HepG2 (cell line): ENCODE data around the gene DLL4. TPM values are rescaled to one million over a fixed set of nuclear protein-coding genes. Genes with fewer than 3 reads are reported as not detected.
A peak's percentile ranks its signal among the peaks of the same experiment; 100 is the strongest.

Source experiments
- ARNTL ChIP-seq: sonication (generic); formaldehyde crosslinking; IDR thresholded peaks from 2 replicates; pipeline ENCODE4 v1.4.0; 2020; ENCODE audit warnings: mild to moderate bottlenecking, missing genetic modification reagents
- CCDC6 ChIP-seq: sonication (generic); formaldehyde crosslinking; IDR thresholded peaks from 2 replicates; pipeline ENCODE4 v1.8.1; 2022; ENCODE audit warnings: mild to moderate bottlenecking, missing genetic modification reagents, moderate library complexity
- GFI1 ChIP-seq: sonication (generic); formaldehyde crosslinking; IDR thresholded peaks from 2 replicates; pipeline ENCODE4 v1.5.0; 2020; ENCODE audit warnings: missing genetic modification reagents, mild to moderate bottlenecking, borderline replicate concordance
- HNRNPL ChIP-seq: fragments of 200-400 bp; formaldehyde crosslinking; IDR thresholded peaks from 2 replicates; pipeline ENCODE4 v1.6.1; 2017; ENCODE audit warnings: mild to moderate bottlenecking, low read depth, low read length
- MYC ChIP-seq: sonication (generic); formaldehyde crosslinking; IDR thresholded peaks from 2 replicates; pipeline ENCODE4 v1.9.0; 2021; ENCODE audit warnings: missing genetic modification reagents, borderline replicate concordance
- MYPOP ChIP-seq: sonication (generic); formaldehyde crosslinking; IDR thresholded peaks from 2 replicates; pipeline ENCODE4 v1.8.1; 2023; ENCODE audit warnings: mild to moderate bottlenecking, moderate library complexity, missing genetic modification reagents
- PHF20 ChIP-seq: sonication (generic); formaldehyde crosslinking; IDR thresholded peaks from 2 replicates; pipeline ENCODE4 v1.5.0; 2020; ENCODE audit warnings: mild to moderate bottlenecking, missing genetic modification reagents
- TAF1 ChIP-seq: sonication (generic); formaldehyde crosslinking; IDR thresholded peaks from 2 replicates; pipeline ENCODE4 v1.4.0; 2020; ENCODE audit warnings: missing genetic modification reagents
- ZFP62 ChIP-seq: sonication (generic); formaldehyde crosslinking; IDR thresholded peaks from 2 replicates; pipeline ENCODE4 v1.4.0; 2020; ENCODE audit warnings: missing genetic modification reagents
- ZMAT3 ChIP-seq: sonication (generic); formaldehyde crosslinking; conservative IDR thresholded peaks from 2 replicates; pipeline ENCODE4 v1.7.0; 2021; ENCODE audit warnings: missing genetic modification reagents
- ZNF317 ChIP-seq: sonication (generic); formaldehyde crosslinking; IDR thresholded peaks from 2 replicates; pipeline ENCODE4 v1.5.0; 2020; ENCODE audit warnings: mild to moderate bottlenecking, missing genetic modification reagents
- ZNF335 ChIP-seq: sonication (generic); formaldehyde crosslinking; IDR thresholded peaks from 2 replicates; pipeline ENCODE4 v1.4.0; 2020; ENCODE audit warnings: missing genetic modification reagents
- ZNF691 ChIP-seq: sonication (generic); formaldehyde crosslinking; IDR thresholded peaks from 2 replicates; pipeline ENCODE4 v1.4.0; 2020; ENCODE audit warnings: missing genetic modification reagents, low read depth, mild to moderate bottlenecking, borderline replicate concordance
- polyA plus RNA-seq, 8 experiments: library from polyadenylated mRNA; depleted of rRNA in 3 of 8; stranded (reverse) in 7 of 8; unstranded in 1 of 8; fragments of >200 nt; fragmentation: Illumina TruSeq in 4 of 8; extraction: Trizol in 4 of 8; gene quantifications; 2 replicates each; pipeline versions ENCODE4 v1.2.1 to v1.2.3, GENCODE V29; 2011 to 2016; ENCODE audit warnings: low read depth in 4 of 8, missing spikeins in 1 of 8, mixed read lengths in 1 of 8; ENCODE audit not compliant: insufficient read depth in 1 of 8
- total RNA-seq, 5 experiments: library from RNA; depleted of rRNA; stranded (reverse); fragments of >200 nt; fragmentation: Illumina TruSeq; extraction: Trizol; gene quantifications; 2 replicates each; pipeline ENCODE4 v1.2.3, GENCODE V29; 2016; ENCODE audit warnings: low read depth in 1 of 5
- TF ChIP-seq, protein P1 (sequence below): sonication (generic); formaldehyde crosslinking; IDR thresholded peaks from 2 replicates; pipeline ENCODE4 v1.5.0; 2020; ENCODE audit warnings: mild to moderate bottlenecking, missing genetic modification reagents
- TF ChIP-seq, protein P2 (sequence below): fragments of 450-650 bp; IDR thresholded peaks from 2 replicates; pipeline ENCODE4 v1.6.1; 2016
- TF ChIP-seq, protein P3 (sequence below): sonication (generic); formaldehyde crosslinking; IDR thresholded peaks from 2 replicates; pipeline ENCODE4 v1.4.0; 2020; ENCODE audit warnings: mild to moderate bottlenecking, missing genetic modification reagents
- TF ChIP-seq, protein P4 (sequence below): sonication (generic); formaldehyde crosslinking; IDR thresholded peaks from 2 replicates; pipeline ENCODE4 v1.4.0; 2020; ENCODE audit warnings: missing genetic modification reagents

DLL4 gene
- total and polyA plus RNA-seq, 2 of the 13 experiments (the other 11 are each of a cell fraction or from before 2014, with no cell fraction given), result 0.20 to 0.25 TPM

GRCh38 chr15:40928821-40929659 is at the start of gene DLL4 (continued):
- TF ChIP-seq MYC (CRISPR knock-in tag) (peak; percentile 64; the same call in 1 of the 2 replicates), ZNF691 (no peak), HNRNPL (no peak), ZFP62 (no peak), ARNTL (CRISPR knock-in tag) (no peak), GFI1 (CRISPR knock-in tag) (no peak), MYPOP (CRISPR knock-in tag) (0 out of 2 replicates have a peak, but pooled peaks have one; percentile 1), CCDC6 (CRISPR knock-in tag) (no peak), ZNF317 (CRISPR knock-in tag) (0 out of 2 replicates have a peak, but pooled peaks have one; percentile 37), ZNF335 (CRISPR knock-in tag) (no peak), TAF1 (CRISPR knock-in tag) (peak; percentile 26; the same call in 1 of the 2 replicates), ZMAT3 (CRISPR knock-in tag) (no peak), PHF20 (0 out of 2 replicates have a peak, but pooled peaks have one; percentile 20)
- TF ChIP-seq, protein P1, sequence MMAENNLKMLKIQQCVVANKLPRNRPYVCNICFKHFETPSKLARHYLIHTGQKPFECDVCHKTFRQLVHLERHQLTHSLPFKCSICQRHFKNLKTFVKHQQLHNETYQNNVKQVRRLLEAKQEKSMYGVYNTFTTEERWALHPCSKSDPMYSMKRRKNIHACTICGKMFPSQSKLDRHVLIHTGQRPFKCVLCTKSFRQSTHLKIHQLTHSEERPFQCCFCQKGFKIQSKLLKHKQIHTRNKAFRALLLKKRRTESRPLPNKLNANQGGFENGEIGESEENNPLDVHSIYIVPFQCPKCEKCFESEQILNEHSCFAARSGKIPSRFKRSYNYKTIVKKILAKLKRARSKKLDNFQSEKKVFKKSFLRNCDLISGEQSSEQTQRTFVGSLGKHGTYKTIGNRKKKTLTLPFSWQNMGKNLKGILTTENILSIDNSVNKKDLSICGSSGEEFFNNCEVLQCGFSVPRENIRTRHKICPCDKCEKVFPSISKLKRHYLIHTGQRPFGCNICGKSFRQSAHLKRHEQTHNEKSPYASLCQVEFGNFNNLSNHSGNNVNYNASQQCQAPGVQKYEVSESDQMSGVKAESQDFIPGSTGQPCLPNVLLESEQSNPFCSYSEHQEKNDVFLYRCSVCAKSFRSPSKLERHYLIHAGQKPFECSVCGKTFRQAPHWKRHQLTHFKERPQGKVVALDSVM (CRISPR knock-in tag), result no peak
- TF ChIP-seq, protein P2, sequence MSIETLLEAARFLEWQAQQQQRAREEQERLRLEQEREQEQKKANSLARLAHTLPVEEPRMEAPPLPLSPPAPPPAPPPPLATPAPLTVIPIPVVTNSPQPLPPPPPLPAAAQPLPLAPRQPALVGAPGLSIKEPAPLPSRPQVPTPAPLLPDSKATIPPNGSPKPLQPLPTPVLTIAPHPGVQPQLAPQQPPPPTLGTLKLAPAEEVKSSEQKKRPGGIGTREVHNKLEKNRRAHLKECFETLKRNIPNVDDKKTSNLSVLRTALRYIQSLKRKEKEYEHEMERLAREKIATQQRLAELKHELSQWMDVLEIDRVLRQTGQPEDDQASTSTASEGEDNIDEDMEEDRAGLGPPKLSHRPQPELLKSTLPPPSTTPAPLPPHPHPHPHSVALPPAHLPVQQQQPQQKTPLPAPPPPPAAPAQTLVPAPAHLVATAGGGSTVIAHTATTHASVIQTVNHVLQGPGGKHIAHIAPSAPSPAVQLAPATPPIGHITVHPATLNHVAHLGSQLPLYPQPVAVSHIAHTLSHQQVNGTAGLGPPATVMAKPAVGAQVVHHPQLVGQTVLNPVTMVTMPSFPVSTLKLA, result no peak
- TF ChIP-seq, protein P3, sequence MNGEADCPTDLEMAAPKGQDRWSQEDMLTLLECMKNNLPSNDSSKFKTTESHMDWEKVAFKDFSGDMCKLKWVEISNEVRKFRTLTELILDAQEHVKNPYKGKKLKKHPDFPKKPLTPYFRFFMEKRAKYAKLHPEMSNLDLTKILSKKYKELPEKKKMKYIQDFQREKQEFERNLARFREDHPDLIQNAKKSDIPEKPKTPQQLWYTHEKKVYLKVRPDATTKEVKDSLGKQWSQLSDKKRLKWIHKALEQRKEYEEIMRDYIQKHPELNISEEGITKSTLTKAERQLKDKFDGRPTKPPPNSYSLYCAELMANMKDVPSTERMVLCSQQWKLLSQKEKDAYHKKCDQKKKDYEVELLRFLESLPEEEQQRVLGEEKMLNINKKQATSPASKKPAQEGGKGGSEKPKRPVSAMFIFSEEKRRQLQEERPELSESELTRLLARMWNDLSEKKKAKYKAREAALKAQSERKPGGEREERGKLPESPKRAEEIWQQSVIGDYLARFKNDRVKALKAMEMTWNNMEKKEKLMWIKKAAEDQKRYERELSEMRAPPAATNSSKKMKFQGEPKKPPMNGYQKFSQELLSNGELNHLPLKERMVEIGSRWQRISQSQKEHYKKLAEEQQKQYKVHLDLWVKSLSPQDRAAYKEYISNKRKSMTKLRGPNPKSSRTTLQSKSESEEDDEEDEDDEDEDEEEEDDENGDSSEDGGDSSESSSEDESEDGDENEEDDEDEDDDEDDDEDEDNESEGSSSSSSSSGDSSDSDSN (CRISPR knock-in tag), result no peak
- TF ChIP-seq, protein P4, sequence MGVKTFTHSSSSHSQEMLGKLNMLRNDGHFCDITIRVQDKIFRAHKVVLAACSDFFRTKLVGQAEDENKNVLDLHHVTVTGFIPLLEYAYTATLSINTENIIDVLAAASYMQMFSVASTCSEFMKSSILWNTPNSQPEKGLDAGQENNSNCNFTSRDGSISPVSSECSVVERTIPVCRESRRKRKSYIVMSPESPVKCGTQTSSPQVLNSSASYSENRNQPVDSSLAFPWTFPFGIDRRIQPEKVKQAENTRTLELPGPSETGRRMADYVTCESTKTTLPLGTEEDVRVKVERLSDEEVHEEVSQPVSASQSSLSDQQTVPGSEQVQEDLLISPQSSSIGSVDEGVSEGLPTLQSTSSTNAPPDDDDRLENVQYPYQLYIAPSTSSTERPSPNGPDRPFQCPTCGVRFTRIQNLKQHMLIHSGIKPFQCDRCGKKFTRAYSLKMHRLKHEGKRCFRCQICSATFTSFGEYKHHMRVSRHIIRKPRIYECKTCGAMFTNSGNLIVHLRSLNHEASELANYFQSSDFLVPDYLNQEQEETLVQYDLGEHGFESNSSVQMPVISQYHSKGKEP (CRISPR knock-in tag), result no peak
